Nephron progenitor cell (in vitro differentiated cells): ENCODE data around the gene CFAP73.
A peak's percentile ranks its signal among the peaks of the same experiment; 100 is the strongest.

Experiments
- DNase-seq: peaks from one replicate; pipeline ENCODE4 v3.0.0; 2021
- H3K27ac Mint-ChIP-seq: 2 replicates; pipeline ENCODE4 v1.8.0; 2021; ENCODE audit warnings: mild to moderate bottlenecking, moderate library complexity, mixed read lengths
- H3K27me3 Mint-ChIP-seq: 2 replicates; pipeline ENCODE4 v1.8.0; 2021; ENCODE audit warnings: mild to moderate bottlenecking, low read depth, mixed read lengths; ENCODE audit not compliant: poor library complexity
- H3K36me3 Mint-ChIP-seq: 2 replicates; pipeline ENCODE4 v1.8.0; 2021; ENCODE audit warnings: low read depth, mixed read lengths
- H3K4me1 Mint-ChIP-seq: 2 replicates; pipeline ENCODE4 v1.8.0; 2021; ENCODE audit warnings: mixed read lengths
- H3K4me3 Mint-ChIP-seq: 2 replicates; pipeline ENCODE4 v1.8.0; 2021; ENCODE audit warnings: mild to moderate bottlenecking, moderate library complexity, mixed read lengths
- H3K9me3 Mint-ChIP-seq: 2 replicates; pipeline ENCODE4 v1.8.0; 2021; ENCODE audit warnings: mild to moderate bottlenecking, moderate library complexity, mixed read lengths
- TF ChIP-seq, protein P1 (sequence below): fragments of 200-600 bp; sonication (generic); IDR thresholded peaks from 2 replicates; pipeline ENCODE4 v1.5.0; 2021; ENCODE audit warnings: antibody characterized with exemption

The CFAP73 gene

DNA sequence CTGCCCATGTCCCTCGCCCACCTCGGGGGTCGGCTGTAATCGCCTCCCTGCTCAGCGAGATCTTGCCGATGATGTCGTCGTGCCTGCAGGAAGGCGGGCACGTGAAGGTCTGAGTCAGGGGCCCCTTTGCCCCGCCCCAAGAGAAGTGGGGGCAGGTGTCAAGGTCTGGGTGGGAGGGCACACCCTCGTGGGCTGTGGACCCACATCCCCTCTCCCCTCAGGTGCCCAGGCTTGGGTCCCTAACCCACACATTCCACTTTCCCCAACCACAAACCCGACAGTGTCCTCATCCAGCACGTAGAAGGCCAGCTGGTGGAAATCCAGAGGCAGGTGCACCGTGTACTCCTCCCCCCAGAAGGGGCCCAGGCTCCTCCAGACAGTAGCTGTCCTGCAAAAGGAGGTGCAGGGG, 21.7 kb upstream of the CFAP73 start:
- Mint-ChIP-seq H3K9me3 (peaks cover 13% of the 10 kb centered on the region), H3K27me3 (peaks cover 51% of the 10 kb centered on the region), H3K36me3 (no peaks in the 10 kb centered on the region), H3K4me1 (no peaks in the 10 kb centered on the region), H3K4me3 (no peak overlapping the region), H3K27ac (no peak overlapping the region)
- DNase-seq: no peak
- TF ChIP-seq, protein P1, sequence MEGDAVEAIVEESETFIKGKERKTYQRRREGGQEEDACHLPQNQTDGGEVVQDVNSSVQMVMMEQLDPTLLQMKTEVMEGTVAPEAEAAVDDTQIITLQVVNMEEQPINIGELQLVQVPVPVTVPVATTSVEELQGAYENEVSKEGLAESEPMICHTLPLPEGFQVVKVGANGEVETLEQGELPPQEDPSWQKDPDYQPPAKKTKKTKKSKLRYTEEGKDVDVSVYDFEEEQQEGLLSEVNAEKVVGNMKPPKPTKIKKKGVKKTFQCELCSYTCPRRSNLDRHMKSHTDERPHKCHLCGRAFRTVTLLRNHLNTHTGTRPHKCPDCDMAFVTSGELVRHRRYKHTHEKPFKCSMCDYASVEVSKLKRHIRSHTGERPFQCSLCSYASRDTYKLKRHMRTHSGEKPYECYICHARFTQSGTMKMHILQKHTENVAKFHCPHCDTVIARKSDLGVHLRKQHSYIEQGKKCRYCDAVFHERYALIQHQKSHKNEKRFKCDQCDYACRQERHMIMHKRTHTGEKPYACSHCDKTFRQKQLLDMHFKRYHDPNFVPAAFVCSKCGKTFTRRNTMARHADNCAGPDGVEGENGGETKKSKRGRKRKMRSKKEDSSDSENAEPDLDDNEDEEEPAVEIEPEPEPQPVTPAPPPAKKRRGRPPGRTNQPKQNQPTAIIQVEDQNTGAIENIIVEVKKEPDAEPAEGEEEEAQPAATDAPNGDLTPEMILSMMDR: no peak

DNA sequence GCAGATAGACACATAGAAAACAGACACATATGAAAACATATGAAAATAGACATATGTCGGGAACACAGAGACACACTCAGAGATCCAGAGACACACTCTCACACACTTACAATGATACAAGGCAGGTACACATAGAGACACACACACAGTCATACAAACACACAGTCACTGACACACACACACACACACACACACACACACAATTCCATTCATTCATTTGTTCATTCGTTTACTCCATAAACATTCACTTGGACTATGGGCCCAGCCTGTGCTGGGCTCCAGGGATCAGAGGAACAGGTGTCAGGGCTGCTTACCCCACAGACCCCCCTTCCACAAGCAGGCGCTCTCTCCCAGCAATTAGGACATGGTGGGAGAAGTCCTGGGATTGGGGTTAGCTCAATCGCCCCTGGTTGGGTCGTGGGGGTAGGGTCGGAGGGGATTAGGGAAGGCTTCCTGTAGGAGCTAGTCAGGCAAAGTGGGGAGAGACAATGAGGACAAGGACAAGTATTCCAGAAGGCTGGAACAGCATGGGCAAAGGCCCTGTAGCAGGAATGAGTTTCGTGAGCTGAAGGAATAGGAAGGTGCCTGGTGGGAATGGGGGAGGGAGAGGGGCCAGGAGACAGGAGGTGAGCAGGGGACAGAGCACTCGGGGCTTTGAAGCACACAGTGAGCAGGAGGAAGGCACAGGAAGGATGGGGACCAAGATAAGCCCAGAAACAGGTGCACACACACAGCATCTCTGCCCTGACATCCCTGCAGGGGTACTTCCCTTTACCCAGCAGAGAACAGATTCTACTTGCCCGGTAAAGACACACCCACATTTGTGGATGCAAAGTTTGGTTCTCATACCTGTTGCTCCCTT, 20.5 kb upstream of the CFAP73 start:
- H3K4me1 Mint-ChIP-seq: no peaks in the 10 kb centered on the region
- H3K27ac Mint-ChIP-seq: no peak overlapping the region
- H3K4me3 Mint-ChIP-seq: no peak overlapping the region
- no peaks in the 10 kb centered on the region for H3K36me3 Mint-ChIP-seq
- peaks cover 54% of the 10 kb centered on the region for H3K27me3 Mint-ChIP-seq
- no peak for DNase-seq
- peaks cover 4% of the 10 kb centered on the region for H3K9me3 Mint-ChIP-seq
- TF ChIP-seq, protein P1: no peak

DNA sequence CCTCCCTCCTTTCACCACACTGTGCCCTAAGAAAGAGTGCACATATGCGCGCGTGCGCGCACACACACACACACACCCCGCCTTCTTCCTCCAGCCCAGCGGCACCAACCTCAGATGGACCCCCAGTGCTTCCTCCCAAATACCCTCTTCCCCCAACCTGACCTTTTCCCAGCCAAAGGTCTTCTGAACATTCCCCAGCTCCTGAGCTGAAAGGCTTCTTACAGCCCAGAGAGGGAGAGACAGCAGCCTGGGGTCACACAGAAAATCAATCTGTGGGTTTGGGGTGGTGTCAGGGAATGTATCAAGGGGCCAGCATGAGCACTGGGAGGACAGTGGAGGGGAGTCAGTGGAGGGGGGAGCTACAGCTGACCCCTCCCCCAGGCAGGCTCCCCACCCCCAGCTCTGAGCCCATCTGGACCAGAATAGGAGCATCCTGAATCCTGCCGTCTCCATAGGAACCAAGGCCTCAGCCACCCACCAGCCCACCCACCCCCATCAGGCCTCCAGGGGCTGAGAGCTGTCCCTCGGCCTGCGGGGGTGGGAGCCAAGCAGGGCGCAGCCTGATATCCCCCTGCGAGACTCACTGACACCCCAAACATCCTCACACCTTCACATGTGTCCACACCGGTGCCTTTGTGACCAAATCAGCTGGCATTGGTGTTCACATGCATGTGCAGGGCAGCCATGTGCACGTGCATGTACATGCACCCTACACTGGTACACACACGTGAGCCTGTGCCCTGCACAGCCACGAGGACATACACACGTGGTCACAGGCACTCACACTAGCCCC, 19.7 kb upstream of the CFAP73 start:
- no peak overlapping the region for H3K27ac Mint-ChIP-seq
- H3K4me1 Mint-ChIP-seq: no peaks in the 10 kb centered on the region
- TF ChIP-seq, protein P1: no peak
- H3K4me3 Mint-ChIP-seq: no peak overlapping the region
- DNase-seq: no peak
- H3K9me3 Mint-ChIP-seq: no peaks in the 10 kb centered on the region
- H3K36me3 Mint-ChIP-seq: no peaks in the 10 kb centered on the region
- H3K27me3 Mint-ChIP-seq: peaks cover 55% of the 10 kb centered on the region

DNA sequence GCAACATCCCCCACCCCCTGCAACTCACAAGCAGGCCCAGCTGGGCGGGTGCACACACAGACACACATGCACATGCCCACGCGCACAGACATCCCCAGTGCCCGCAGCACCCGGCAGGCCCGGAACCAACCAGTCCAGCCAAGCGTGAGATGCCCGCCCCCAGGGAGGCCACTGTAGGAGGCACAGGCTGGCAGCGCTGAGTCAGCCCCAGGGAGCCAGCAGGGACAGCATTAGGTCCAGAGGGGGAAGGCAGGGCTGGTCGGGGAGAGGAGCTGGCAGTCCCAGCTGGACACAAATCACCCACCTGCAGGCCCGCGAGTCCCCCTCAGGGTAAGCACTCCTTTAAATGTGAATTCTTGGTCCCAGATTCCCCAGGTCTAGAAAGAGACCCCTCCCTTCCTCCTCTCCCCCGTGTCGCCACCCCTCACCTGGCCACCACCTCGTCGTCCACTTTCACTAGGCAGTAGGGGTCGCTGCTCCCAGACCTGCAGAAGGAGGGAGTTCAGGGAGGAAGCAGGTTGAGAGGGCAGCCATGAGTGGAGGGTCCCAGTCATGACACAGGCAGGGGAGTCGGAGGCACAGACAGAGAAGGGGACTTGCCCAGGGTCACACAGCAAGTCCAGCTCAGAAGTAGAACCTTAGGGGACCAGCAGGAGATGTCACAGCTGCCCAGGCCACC, 18.9 kb upstream of the CFAP73 start:
- TF ChIP-seq, protein P1: no peak
- Mint-ChIP-seq H3K9me3 (no peaks in the 10 kb centered on the region), H3K27ac (no peak overlapping the region), H3K4me1 (no peaks in the 10 kb centered on the region), H3K27me3 (peaks cover 63% of the 10 kb centered on the region), H3K36me3 (no peaks in the 10 kb centered on the region), H3K4me3 (no peak overlapping the region)
- DNase-seq: peak; percentile 41

DNA sequence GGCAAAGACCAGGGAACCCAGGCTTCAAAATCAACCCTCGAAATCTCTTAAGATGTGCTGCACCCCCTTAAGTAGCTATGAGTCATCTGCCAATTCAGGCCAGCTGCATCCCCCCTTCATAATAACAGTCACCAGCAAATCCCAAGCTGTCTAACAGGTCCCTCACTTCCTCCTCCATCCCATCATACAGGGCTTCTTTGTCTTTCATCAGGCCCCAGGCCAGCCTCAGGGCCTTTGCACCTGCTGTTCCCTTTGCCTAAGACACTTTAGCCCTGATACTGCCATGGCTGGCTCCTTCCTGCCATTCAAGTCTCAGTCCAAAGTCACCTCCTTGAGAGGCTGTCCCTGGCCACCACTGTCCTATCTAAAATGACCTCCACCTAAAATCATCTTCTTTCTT, 18.0 kb upstream of the CFAP73 start:
- DNase-seq: no peak
- TF ChIP-seq, protein P1: no peak
- Mint-ChIP-seq H3K9me3 (no peaks in the 10 kb centered on the region), H3K4me3 (no peak overlapping the region), H3K27ac (no peak overlapping the region), H3K36me3 (no peaks in the 10 kb centered on the region), H3K27me3 (peaks cover 72% of the 10 kb centered on the region), H3K4me1 (peaks cover 5% of the 10 kb centered on the region)
